Gastrocnemius medialis (tissue), 4 donors: Measurements from ENCODE around the gene RBX1. TPM values are rescaled to one million over a fixed set of nuclear protein-coding genes. Genes with fewer than 3 reads are reported as not detected.

ENCODE experiments used
- ATAC-seq, 2 donors: fragments of 150-250 bp; one replicate each; pipeline ENCODE4 v1.9.1; 2016
- DNase-seq, 2 donors: peaks; one replicate each; pipeline ENCODE4 v3.0.0-alpha.2; 2019
- H3K27ac ChIP-seq, 4 donors: fragments of 200-600 bp; sonication (generic); 1 replicate in 1 of 4; 2 replicates in 3 of 4; pipeline ENCODE4 v1.5.1; 2016 to 2018; ENCODE audit warnings: mild to moderate bottlenecking in 2 of 4, moderate library complexity in 1 of 4
- H3K27me3 ChIP-seq, 3 donors: fragments of 200-600 bp; sonication (generic) in 2 of 3; 1 replicate in 1 of 3; 2 replicates in 2 of 3; pipeline versions ENCODE4 v1.5.1 to v1.6.0; 2016 to 2019; ENCODE audit warnings: mild to moderate bottlenecking in 1 of 3, moderate library complexity in 1 of 3
- H3K36me3 ChIP-seq, 2 donors: fragments of 200-600 bp; sonication (generic) in 1 of 2; one replicate each; pipeline ENCODE4 v1.5.1; 2017 to 2018
- H3K4me1 ChIP-seq, 2 donors: fragments of 200-600 bp; sonication (generic) in 1 of 2; one replicate each; pipeline ENCODE4 v1.5.1; 2016 to 2017; ENCODE audit warnings: mild to moderate bottlenecking in 2 of 2
- H3K4me3 ChIP-seq, 4 donors: fragments of 200-600 bp; sonication (generic) in 3 of 4; 1 replicate in 1 of 4; 2 replicates in 3 of 4; pipeline ENCODE4 v1.5.1; 2016 to 2019; ENCODE audit warnings: mild to moderate bottlenecking in 2 of 4
- H3K9me3 ChIP-seq, 3 donors: fragments of 200-600 bp; sonication (generic) in 2 of 3; 1 replicate in 1 of 3; 2 replicates in 2 of 3; pipeline ENCODE4 v1.5.1; 2016 to 2019
- CTCF ChIP-seq, 5 experiments: fragments of 450-650 bp in 3 of 5; fragments of 200-600 bp in 2 of 5; sonication (generic) in 2 of 5; IDR thresholded peaks in 4 of 5; conservative IDR thresholded peaks in 1 of 5; 1 replicate in 4 of 5; 2 replicates in 1 of 5; pipeline ENCODE4 v1.5.1; 2016 to 2019; ENCODE audit warnings: antibody characterized with exemption in 5 of 5, mild to moderate bottlenecking in 3 of 5, moderate library complexity in 3 of 5
- POLR2A ChIP-seq, 2 donors: fragments of 450-650 bp; IDR thresholded peaks; one replicate each; pipeline ENCODE4 v1.6.1; 2017; ENCODE audit warnings: antibody characterized with exemption in 2 of 2, mild to moderate bottlenecking in 2 of 2, moderate library complexity in 2 of 2
- in situ Hi-C, 4 donors: fragments of 200-750 bp; cut with MboI; loops; one replicate each; pipeline versions ENCODE4 v1.15.0 to v1.8.0; 2017; ENCODE audit warnings: low sequenced_read_pairs in 4 of 4
- intact Hi-C: fragments of 100-400 bp; cut with DNase I; formaldehyde crosslinking; loops from one replicate; pipeline ENCODE4 v1.15.1; 2023; ENCODE audit warnings: low total_unique reads
- total RNA-seq, 4 donors: library from RNA; depleted of rRNA; stranded (reverse); fragments of >200 nt; gene quantifications; one replicate each; pipeline versions ENCODE4 v1.1.0 to v1.2.3, GENCODE V29; 2016

The RBX1 gene
- total RNA-seq, 4 donors from 2014 or later, result 36.1 to 53.0 (median 46.7) TPM

GRCh38 chr22:40919446-40919845 is 31.7 kb upstream of the RBX1 start:
- Histone ChIP-seq H3K27me3 (no peaks in the 10 kb centered on the region), H3K27ac (no peak overlapping the region), H3K36me3 (peaks cover 1 to 44% of the 10 kb centered on the region in 2 donors), H3K4me1 (peaks cover 0 to 4% of the 10 kb centered on the region in 2 donors), H3K9me3 (no peaks in the 10 kb centered on the region), H3K4me3 (no peak overlapping the region)
- ATAC-seq, result no peak
- in situ Hi-C loops (no loop called here), intact Hi-C loops (no loop called here)
- TF ChIP-seq CTCF (IDR thresholded peaks at IDR 0.05 in 4 of 5, conservative IDR thresholded peaks at IDR 0.05 in 1 of 5), result no peak
- TF ChIP-seq POLR2A (IDR thresholded peaks at IDR 0.05), result no peak
- DNase-seq, result no peak

DNA sequence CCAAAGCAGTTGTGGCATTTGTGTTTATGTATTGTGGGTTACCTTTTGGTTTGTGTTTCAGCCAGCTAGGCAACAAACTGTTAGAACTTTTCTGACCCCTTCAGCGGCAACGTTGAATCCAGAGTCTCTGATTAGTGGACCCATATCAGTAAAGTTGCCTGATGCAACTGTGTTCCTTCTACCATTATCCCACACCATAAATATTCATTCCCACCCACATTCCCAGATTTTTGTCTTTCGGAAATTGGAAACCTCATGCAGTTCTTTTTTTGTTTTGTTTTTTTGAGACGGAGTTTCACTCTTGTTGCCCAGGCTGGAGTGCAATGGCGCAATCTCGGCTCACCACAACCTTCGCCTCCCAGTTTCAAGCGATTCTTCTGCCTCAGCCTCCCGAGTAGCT is 30.7 kb upstream of the RBX1 start:
- Histone ChIP-seq H3K4me1 (peaks cover 0 to 4% of the 10 kb centered on the region in 2 donors), H3K27me3 (no peaks in the 10 kb centered on the region), H3K27ac (no peak overlapping the region), H3K9me3 (no peaks in the 10 kb centered on the region), H3K4me3 (no peak overlapping the region), H3K36me3 (peaks cover 2 to 42% of the 10 kb centered on the region in 2 donors)
- no peak for TF ChIP-seq POLR2A (IDR thresholded peaks at IDR 0.05)
- no peak for TF ChIP-seq CTCF (IDR thresholded peaks at IDR 0.05 in 4 of 5, conservative IDR thresholded peaks at IDR 0.05 in 1 of 5)
- no peak for ATAC-seq
- intact Hi-C loops, result no loop called here
- in situ Hi-C loops, result no loop called here
- no peak for DNase-seq

DNA sequence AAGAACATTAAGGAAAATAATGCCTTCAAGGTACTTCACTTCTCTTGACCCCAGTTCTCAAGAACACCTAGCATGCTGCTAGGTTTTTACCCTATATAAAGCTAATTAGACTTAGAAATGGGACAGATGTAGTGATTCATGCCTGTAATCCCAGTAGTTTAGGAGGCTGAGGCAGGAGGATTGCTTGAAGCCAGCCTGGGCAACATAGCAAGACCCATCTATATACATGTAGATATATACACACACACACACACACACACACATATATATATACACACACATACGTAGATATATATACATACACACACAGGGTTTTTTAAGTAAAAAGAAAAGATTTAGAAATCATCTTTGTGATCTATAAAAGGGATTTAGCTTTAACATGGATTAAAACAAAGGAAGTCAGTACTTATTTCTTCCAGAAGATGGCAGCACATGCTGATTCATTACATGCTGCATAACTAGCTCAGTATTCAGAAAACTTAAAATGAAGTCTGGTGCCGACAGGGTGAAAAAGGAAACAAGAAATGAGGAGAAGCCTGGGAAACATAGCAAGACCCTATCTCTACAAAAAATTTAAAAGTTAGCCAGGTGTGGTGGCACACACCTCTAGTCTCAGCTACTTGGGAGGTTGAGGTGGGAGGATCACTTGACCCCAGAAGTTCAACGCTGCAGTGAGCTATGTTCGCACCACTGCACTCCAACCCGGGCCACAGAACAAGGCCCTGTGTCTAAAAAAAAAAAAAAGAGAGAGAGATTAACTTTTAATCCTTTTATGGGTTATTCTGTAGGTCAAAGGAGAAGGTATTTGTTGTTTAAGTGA is 28.5 kb upstream of the RBX1 start:
- ATAC-seq, result peak; percentile 81 to 86
- DNase-seq, result peak in 1 of 2 donors; percentile 2
- H3K9me3 ChIP-seq, result no peaks in the 10 kb centered on the region
- peaks cover 4 to 39% of the 10 kb centered on the region in 2 donors for H3K36me3 ChIP-seq
- in situ Hi-C loops, result no loop called here
- H3K4me1 ChIP-seq, result peaks cover 0 to 4% of the 10 kb centered on the region in 2 donors
- H3K27me3 ChIP-seq, result no peaks in the 10 kb centered on the region
- no peak overlapping the region for H3K27ac ChIP-seq
- peak overlapping the region in 1 of 4 donors; percentile 20 for H3K4me3 ChIP-seq
- intact Hi-C loops, result loop anchor here (1.0 kb wide), 1 partner anchor 315 kb away; no protein-coding TSS in a partner anchor
- TF ChIP-seq POLR2A (IDR thresholded peaks at IDR 0.05) (no peak), CTCF (IDR thresholded peaks at IDR 0.05 in 4 of 5, conservative IDR thresholded peaks at IDR 0.05 in 1 of 5) (peak; percentile 73 to 83 (median 79))

DNA sequence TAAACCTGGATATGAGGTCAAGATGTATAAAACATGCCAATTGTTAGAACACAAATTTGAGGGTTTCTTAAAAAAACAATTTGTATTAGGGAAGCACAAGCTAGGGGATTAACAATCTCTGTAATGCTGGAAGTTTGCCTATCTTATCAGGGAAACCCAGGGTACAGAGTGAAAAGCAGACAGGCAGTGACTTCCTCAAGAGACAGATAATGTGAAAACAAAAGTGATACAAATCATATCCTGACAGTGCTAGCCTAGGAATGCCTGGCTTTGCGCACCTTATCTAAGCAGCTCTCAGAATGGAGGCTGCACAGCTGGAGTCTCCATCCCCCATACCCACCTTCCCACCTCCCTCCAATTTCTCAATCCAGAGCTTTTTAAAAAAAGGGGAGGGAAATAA is 22.5 kb upstream of the RBX1 start:
- Histone ChIP-seq H3K4me3 (no peak overlapping the region), H3K27ac (no peak overlapping the region), H3K27me3 (no peaks in the 10 kb centered on the region), H3K36me3 (peaks cover 4 to 33% of the 10 kb centered on the region in 2 donors), H3K9me3 (no peaks in the 10 kb centered on the region), H3K4me1 (no peaks in the 10 kb centered on the region)
- ATAC-seq (no peak), DNase-seq (no peak)
- intact Hi-C loops, result loop anchor here (5.0 kb wide), 1 partner anchor 269 kb away; no protein-coding TSS in a partner anchor
- in situ Hi-C loops, result no loop called here
- TF ChIP-seq CTCF (IDR thresholded peaks at IDR 0.05 in 4 of 5, conservative IDR thresholded peaks at IDR 0.05 in 1 of 5) (no peak), POLR2A (IDR thresholded peaks at IDR 0.05) (no peak)
